GM12873 (cell line): ENCODE data around the gene RCOR3.

ENCODE experiments used
- CTCF ChIP-seq: IDR thresholded peaks from 2 replicates; pipeline ENCODE4 v1.5.1; 2012; ENCODE audit warnings: low read depth, mild to moderate bottlenecking, moderate library complexity, low read length, control low read depth; ENCODE audit not compliant: insufficient read depth; ENCODE audit errors: missing control alignments

RCOR3 gene

GRCh38 chr1:211326140-211326527, 67.0 kb downstream of the RCOR3 start:
- TF ChIP-seq CTCF: no peak

GRCh38 chr1:211326528-211327345, 67.6 kb downstream of the RCOR3 start, which contains the start of gene TRAF5:
TSS of gene TRAF5 (plus strand) at chr1:211326833. CDS start at chr1:211353240, 26,407 bp downstream.
- no peak for TF ChIP-seq CTCF

GRCh38 chr1:211327346-211327921, 68.3 kb downstream of the RCOR3 start:
- no peak for TF ChIP-seq CTCF

GRCh38 chr1:211328084-211328694, 69.0 kb downstream of the RCOR3 start:
- TF ChIP-seq CTCF: no peak

GRCh38 chr1:211328866-211329475, 69.8 kb downstream of the RCOR3 start:
- TF ChIP-seq CTCF: no peak

- TF ChIP-seq CTCF: no peak
Observed at GRCh38 chr1:211329764-211330201, 70.6 kb downstream of the RCOR3 start.
